Nephron progenitor cell (in vitro differentiated cells): ENCODE results near the gene LRFN2.

Experiments
- DNase-seq: peaks from one replicate; pipeline ENCODE4 v3.0.0; 2021
- H3K27ac Mint-ChIP-seq: 2 replicates; pipeline ENCODE4 v1.8.0; 2021; ENCODE audit warnings: mild to moderate bottlenecking, moderate library complexity, mixed read lengths
- H3K27me3 Mint-ChIP-seq: 2 replicates; pipeline ENCODE4 v1.8.0; 2021; ENCODE audit warnings: mild to moderate bottlenecking, low read depth, mixed read lengths; ENCODE audit not compliant: poor library complexity
- H3K36me3 Mint-ChIP-seq: 2 replicates; pipeline ENCODE4 v1.8.0; 2021; ENCODE audit warnings: low read depth, mixed read lengths
- H3K4me1 Mint-ChIP-seq: 2 replicates; pipeline ENCODE4 v1.8.0; 2021; ENCODE audit warnings: mixed read lengths
- H3K4me3 Mint-ChIP-seq: 2 replicates; pipeline ENCODE4 v1.8.0; 2021; ENCODE audit warnings: mild to moderate bottlenecking, moderate library complexity, mixed read lengths
- H3K9me3 Mint-ChIP-seq: 2 replicates; pipeline ENCODE4 v1.8.0; 2021; ENCODE audit warnings: mild to moderate bottlenecking, moderate library complexity, mixed read lengths
- CTCF ChIP-seq: fragments of 200-600 bp; sonication (generic); IDR thresholded peaks from 2 replicates; pipeline ENCODE4 v1.5.0; 2021; ENCODE audit warnings: antibody characterized with exemption

The LRFN2 gene

DNA sequence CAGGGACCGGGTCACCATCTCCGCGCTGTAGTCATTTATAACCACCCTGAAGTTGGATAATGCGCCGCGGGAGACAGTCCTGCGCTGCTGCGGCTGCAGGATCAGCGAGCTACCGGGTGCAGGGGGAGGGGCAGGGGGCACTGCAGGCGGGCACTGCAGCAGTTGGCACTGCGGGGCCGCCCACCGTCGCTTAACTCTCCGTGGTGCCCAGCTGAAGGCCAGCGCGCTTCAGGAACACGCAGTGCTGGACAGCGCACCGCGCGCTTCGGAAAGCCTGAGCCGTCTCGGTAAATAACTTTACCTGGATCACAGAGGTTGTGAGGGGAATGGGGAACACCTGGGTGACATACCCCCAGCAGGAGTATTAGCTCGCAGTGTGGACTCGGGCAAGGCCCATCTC is 12.4 kb upstream of the LRFN2 start:
- Mint-ChIP-seq H3K4me3 (no peak overlapping the region), H3K4me1 (peaks cover 9% of the 10 kb centered on the region), H3K27me3 (peaks cover 48% of the 10 kb centered on the region), H3K27ac (no peak overlapping the region), H3K9me3 (no peaks in the 10 kb centered on the region), H3K36me3 (no peaks in the 10 kb centered on the region)
- DNase-seq = peak; percentile 12
- TF ChIP-seq CTCF = no peak

DNA sequence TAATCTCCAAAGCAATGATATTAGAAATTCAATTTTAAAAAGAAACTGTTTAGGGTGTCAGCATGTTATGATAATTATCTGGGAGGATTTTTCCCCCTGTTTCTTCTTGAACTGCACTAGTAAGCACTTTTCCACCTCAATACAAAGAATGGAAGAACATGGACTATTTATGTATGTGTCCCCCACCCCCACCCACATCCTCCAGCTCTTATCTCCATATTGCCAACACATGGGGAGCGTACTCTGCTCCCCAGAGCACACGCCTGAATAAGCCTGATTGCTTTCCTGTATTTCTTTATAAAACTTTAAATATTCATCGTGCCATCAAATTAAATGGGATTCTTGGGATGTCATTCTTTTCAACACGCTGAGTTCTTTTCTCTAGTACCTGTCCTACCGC is 11.4 kb upstream of the LRFN2 start:
- Mint-ChIP-seq H3K27me3 (peaks cover 39% of the 10 kb centered on the region), H3K9me3 (no peaks in the 10 kb centered on the region), H3K4me1 (peaks cover 9% of the 10 kb centered on the region), H3K4me3 (no peak overlapping the region), H3K27ac (no peak overlapping the region), H3K36me3 (no peaks in the 10 kb centered on the region)
- no peak for TF ChIP-seq CTCF
- DNase-seq = no peak

DNA sequence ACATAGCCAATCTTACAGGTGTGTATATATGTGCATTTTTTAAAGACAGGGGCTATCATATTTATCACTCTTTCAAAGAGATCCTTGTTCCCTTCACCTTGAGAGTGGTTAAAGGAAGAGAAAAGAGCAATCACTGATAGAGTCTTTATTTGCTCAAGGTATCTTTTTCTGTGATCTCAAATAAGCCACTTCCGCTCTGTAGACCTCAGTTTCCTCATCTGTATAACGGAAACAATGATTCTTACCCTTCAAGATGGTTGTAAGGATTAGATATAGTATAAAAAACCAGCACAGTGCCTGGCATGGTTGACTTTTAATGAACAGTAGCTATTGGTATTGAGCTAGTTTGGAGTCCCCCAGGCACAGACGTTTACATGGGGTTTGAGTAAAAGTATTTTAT is 10.1 kb upstream of the LRFN2 start:
- Mint-ChIP-seq H3K4me1 (peaks cover 9% of the 10 kb centered on the region), H3K27me3 (peaks cover 32% of the 10 kb centered on the region), H3K27ac (no peak overlapping the region), H3K4me3 (no peak overlapping the region), H3K36me3 (no peaks in the 10 kb centered on the region), H3K9me3 (no peaks in the 10 kb centered on the region)
- no peak for TF ChIP-seq CTCF
- DNase-seq = no peak

- no peak for DNase-seq
- no peak overlapping the region for H3K27ac Mint-ChIP-seq
- peaks cover 38% of the 10 kb centered on the region for H3K4me1 Mint-ChIP-seq
- no peak for TF ChIP-seq CTCF
- H3K9me3 Mint-ChIP-seq = no peaks in the 10 kb centered on the region
- no peak overlapping the region for H3K4me3 Mint-ChIP-seq
- no peaks in the 10 kb centered on the region for H3K36me3 Mint-ChIP-seq
- H3K27me3 Mint-ChIP-seq = peaks cover 72% of the 10 kb centered on the region
These were observed 1.3 kb upstream of the LRFN2 start for GRCh38 chr6:40588480-40588879.

DNA sequence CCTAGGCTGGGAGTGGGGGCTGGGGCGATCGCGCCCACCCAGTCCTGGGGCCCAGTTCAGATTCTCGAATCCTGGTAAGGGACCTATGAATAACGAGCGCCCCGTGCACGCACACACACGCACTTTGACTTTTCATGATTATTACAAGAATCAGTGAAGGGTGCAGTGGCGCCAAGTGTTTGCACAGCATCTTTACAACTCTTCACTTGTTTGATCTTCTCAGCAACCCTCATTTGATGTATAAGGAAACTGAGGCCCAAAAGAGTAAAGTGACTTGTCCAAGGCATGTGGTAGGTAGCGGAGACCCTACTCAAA is 863 bp upstream of the LRFN2 start:
- peaks cover 76% of the 10 kb centered on the region for H3K27me3 Mint-ChIP-seq

More for the DNA sequence above, 863 bp upstream of the LRFN2 start:
- no peak for TF ChIP-seq CTCF
- Mint-ChIP-seq H3K27ac (no peak overlapping the region), H3K9me3 (no peaks in the 10 kb centered on the region), H3K4me1 (peaks cover 42% of the 10 kb centered on the region), H3K36me3 (no peaks in the 10 kb centered on the region), H3K4me3 (peak overlapping the region; percentile 32)
- no peak for DNase-seq
